Measurements from ENCODE around the gene TPM4. TPM values are rescaled to one million over a fixed set of nuclear protein-coding genes. Genes with fewer than 3 reads are reported as not detected.

TPM4 gene
- total RNA-seq, 2 experiments from 2014 or later: 422 to 485 TPM

DNA sequence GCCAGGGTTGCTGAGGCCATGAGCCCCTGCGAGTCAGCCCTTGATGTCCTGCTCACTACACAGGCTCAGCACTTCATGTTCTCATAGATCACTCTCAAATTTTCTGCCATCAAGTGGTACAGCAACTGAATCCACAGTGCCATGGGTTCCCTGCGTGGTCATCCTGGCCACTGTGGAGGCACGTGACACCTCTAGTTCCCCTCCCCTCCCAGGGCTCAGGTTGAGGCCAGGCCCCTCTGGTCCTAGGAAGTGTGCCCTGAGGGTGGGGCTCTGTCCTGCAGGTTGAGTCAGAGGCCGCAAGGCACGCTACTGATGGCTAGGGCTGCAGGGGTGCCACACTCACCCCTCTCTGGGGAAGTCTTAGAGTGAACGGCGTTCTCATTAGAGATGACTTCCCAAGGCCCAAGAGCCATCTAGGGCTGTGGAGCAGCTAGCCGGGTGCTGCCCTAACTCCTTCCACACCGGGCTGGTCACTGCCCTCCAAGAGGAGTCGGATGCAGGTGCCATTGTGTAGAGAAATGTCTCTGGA, 39.8 kb upstream of the TPM4 start:
- Mint-ChIP-seq H3K27me3 (no peaks in the 10 kb centered on the region), H3K36me3 (ENCODE audit: low read depth) (no peaks in the 10 kb centered on the region), H3K4me1 (peaks cover 12% of the 10 kb centered on the region), H3K27ac (no peak overlapping the region), H3K4me3 (no peak overlapping the region), H3K9me3 (no peaks in the 10 kb centered on the region)
- POLR2A ChIA-PET: no interaction called here
- CTCF ChIA-PET: interaction anchor here (1.3 kb wide), 1 partner anchor 38 kb away, joined by 3 read pairs; no protein-coding TSS in a partner anchor
- DNase-seq: no peak

DNA sequence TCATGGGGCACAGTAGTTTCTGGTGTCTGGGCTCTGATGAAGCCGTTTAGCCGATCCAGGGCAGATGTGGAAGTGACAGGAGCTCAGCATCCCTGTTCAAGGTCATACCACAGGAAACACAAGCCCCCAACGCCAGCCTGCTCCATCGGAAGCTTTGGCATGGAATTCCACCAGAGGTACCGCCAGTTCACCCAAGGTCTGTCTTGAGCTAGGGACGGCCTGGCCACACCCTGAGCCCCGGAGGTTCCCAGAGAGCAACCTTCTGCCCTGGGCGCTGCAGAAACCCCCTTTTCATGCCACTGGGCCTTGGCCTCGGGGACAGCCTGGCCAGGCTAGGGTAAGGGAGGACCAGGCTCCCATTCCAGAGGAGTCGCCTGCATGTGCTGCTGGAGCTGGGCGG, 39.4 kb upstream of the TPM4 start:
- Mint-ChIP-seq H3K27me3 (no peaks in the 10 kb centered on the region), H3K27ac (no peak overlapping the region), H3K4me3 (no peak overlapping the region), H3K9me3 (no peaks in the 10 kb centered on the region), H3K36me3 (ENCODE audit: low read depth) (no peaks in the 10 kb centered on the region), H3K4me1 (peaks cover 16% of the 10 kb centered on the region)
- ChIA-PET CTCF (interaction anchor here (0.7 kb wide), 1 partner anchor 147 kb away, joined by 3 read pairs; no protein-coding TSS in a partner anchor), POLR2A (no interaction called here)
- no peak for DNase-seq

DNA sequence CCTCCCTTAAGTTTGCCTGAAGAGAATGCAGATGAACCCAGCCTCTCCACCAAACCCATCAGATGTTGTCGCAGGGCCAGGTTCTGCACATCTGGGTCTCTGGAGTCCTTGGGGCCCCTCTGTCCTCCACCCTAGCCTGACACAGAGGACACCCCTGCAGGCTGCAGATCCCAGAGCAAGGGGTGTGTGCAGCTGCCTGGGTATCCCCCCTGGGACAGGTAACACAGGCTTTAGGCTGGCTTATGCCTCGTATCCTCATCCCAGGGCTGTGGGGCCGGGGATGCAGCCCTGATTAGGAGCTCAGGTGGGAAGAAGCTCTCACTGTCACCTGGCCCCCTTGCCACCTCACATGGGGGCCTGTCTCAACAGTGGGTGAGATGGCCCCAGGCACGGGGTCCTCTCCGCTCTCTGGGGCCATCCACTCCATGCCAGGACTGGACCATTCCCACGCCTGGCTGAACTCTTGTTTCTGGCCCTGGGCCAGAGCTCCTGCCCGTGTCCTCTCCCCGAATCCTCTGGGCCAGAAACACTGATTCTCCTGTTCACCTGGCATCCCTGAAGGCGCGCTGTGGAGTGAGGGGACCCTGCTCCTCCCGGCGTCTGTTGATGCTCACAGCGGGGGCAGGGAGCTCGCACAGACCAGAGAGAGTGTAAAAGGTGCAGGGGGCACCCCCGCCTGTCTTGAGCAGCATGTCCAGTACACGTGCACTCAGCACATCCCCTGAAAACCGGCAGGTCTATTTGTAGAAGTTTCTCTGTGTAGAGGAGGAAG, 38.7 kb upstream of the TPM4 start:
- H3K36me3 Mint-ChIP-seq (ENCODE audit: low read depth): no peaks in the 10 kb centered on the region
- CTCF ChIA-PET: interaction anchor here (0.7 kb wide), 1 partner anchor 146 kb away, joined by 3 read pairs; no protein-coding TSS in a partner anchor

DNA sequence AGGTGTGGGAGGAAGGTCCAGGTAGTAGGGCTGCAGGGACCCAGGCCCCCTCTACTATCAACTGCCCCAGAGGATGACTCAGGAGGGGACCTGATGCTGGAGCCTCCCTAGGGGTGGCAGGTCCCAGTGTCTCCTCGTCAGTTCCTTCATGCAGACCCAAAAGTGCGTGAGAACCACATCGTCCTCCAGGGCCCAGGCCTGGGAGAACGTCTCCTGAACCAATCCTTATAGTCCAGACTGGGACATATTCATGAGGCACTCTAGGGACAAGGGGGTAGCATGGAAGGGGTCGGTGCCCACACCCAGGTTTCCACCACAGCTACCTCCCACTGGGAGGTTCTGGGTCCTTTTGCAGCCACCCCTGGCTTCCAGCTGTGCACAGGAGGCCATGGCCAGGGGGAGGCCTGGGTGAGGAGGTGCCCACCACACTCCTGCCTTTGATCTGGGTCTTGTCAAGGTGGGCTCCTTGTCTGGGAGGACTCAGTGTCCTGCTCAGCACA, 38.0 kb upstream of the TPM4 start:
- Mint-ChIP-seq H3K36me3 (ENCODE audit: low read depth) (no peaks in the 10 kb centered on the region), H3K4me1 (peaks cover 20% of the 10 kb centered on the region), H3K4me3 (no peak overlapping the region), H3K27me3 (peaks cover 4% of the 10 kb centered on the region), H3K27ac (no peak overlapping the region), H3K9me3 (no peaks in the 10 kb centered on the region)
- DNase-seq: no peak
- ChIA-PET POLR2A (no interaction called here), CTCF (no interaction called here)

More for the DNA sequence above, 38.7 kb upstream of the TPM4 start:
- Mint-ChIP-seq H3K27ac (no peak overlapping the region), H3K27me3 (peaks cover 3% of the 10 kb centered on the region), H3K9me3 (no peaks in the 10 kb centered on the region), H3K4me1 (peaks cover 19% of the 10 kb centered on the region), H3K4me3 (no peak overlapping the region)
- DNase-seq: no peak
- POLR2A ChIA-PET: no interaction called here

DNA sequence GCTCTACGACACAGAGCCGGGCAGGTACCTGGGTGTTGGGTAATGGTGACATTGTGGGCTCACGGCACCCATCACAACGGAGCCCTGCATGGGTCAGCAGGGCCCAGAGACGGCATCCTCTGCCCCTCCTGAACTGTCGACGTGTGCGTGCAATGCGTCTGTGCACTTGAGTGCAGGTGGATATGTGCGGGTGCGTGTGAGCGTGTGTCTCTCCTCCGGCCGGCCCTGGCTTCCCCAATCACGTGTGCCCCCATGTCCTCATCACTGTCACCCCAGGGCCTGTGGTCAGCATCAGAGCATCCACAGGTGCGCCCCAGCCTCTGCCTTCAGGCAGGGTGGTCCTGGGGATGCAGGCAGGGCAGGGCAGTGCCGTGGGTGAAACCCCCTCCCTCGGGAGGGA, 37.2 kb upstream of the TPM4 start:
- H3K27me3 Mint-ChIP-seq: peaks cover 4% of the 10 kb centered on the region
- H3K4me1 Mint-ChIP-seq: peaks cover 20% of the 10 kb centered on the region
- ChIA-PET CTCF (interaction anchor here (0.6 kb wide), 2 partner anchors 39 to 136 kb away, joined by 3 to 5 read pairs; no protein-coding TSS in a partner anchor), POLR2A (no interaction called here)
- no peak overlapping the region for H3K27ac Mint-ChIP-seq
- H3K4me3 Mint-ChIP-seq: no peak overlapping the region
- H3K9me3 Mint-ChIP-seq: no peaks in the 10 kb centered on the region
- no peak for DNase-seq
- H3K36me3 Mint-ChIP-seq (ENCODE audit: low read depth): no peaks in the 10 kb centered on the region

DNA sequence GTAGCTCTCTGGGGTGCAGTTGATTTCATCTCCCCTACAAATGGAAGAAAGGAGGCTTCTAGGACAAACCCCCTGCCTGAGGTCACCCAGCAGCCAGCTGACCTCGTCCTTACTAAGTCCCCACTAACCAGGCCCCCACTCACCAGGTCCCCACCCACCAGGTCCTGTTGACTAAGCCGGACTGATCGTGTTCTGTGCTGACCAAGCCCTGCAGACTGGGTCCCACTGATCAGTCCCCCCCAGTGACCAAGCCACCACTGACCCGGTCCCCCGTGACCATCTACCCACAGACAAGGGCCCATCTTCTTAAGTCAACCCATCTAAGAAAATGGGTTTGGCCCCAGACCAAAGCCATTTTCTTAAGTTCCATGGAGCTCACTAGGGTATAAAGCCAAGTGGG, 36.8 kb upstream of the TPM4 start:
- peaks cover 4% of the 10 kb centered on the region for H3K27me3 Mint-ChIP-seq
- H3K9me3 Mint-ChIP-seq: no peaks in the 10 kb centered on the region
- no peak overlapping the region for H3K27ac Mint-ChIP-seq
- ChIA-PET POLR2A (no interaction called here), CTCF (interaction anchor here (0.6 to 3.2 kb wide), 3 partner anchors 39 to 146 kb away, joined by 3 to 22 read pairs (median 5); partner anchors contain the start of gene FAM32A)
- H3K4me3 Mint-ChIP-seq: no peak overlapping the region
- H3K36me3 Mint-ChIP-seq (ENCODE audit: low read depth): no peaks in the 10 kb centered on the region
- DNase-seq: no peak
- peaks cover 20% of the 10 kb centered on the region for H3K4me1 Mint-ChIP-seq

DNA sequence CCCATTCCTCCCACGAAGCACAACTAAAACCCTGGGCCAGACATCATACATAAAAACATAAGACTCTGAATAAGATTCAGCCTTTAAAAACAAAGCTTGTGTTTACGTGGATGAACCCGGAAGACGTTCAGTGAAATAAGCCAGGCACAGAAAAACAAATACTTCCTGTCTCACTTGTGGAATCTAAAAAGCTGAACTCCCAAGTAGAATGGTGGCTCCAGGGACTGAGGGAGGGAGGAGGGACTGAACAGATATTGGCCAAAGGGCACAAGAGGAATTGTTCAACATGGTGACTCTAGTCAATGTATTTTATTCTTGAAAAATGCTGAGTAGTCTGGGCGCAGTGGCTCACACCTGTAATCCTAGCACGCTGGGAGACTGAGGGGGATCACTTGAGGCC, 35.7 kb upstream of the TPM4 start:
- Mint-ChIP-seq H3K9me3 (no peaks in the 10 kb centered on the region), H3K4me3 (no peak overlapping the region), H3K27ac (peak overlapping the region; percentile 41), H3K27me3 (peaks cover 7% of the 10 kb centered on the region), H3K36me3 (ENCODE audit: low read depth) (no peaks in the 10 kb centered on the region), H3K4me1 (peaks cover 20% of the 10 kb centered on the region)
- ChIA-PET CTCF (interaction anchor here (1.6 to 3.2 kb wide), 8 partner anchors 17 to 145 kb away, joined by 3 to 22 read pairs (median 8); partner anchors contain the start of genes FAM32A and TPM4), POLR2A (no interaction called here)
- DNase-seq: no peak

DNA sequence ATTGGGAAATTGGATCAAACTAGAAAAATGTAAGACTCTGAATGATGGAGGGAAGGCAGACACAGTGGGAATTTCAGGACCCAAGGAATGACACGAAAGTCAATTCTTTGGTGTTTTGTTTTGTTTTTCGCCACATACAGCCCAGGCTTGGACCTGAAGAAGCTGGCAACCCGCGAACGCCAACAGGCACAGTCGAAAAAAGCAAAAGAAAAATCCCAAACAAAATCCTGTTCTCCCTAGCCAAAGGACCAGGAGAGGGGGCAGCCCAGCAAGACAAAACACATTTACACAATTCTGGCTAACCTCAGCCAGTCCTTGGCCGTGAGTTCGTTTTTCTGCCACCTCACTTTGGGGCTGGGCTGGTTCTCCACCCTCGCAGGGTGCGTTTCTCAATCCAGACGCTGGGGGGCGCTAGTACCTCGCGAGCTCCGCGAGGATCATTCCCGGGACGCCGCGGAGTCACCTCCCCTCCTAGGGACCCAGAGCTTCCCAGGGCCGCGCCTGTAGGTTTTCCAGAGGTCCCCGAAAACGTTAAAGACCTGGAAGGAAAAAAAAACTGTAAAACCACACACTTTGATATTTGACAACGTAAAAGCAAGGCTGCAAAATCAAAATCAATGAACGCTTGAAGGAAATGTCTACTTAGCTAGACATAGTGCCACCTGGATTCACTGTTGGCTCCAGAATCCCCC, 34.9 kb upstream of the TPM4 start:
- peak; percentile 75 for DNase-seq
- peaks cover 7% of the 10 kb centered on the region for H3K27me3 Mint-ChIP-seq
- CTCF ChIA-PET: interaction anchor here (0.5 to 3.2 kb wide), 29 partner anchors 9 to 210 kb away, joined by 3 to 22 read pairs (median 4); partner anchors contain the start of genes FAM32A and TPM4
- H3K27ac Mint-ChIP-seq: peak overlapping the region; percentile 15
- no peaks in the 10 kb centered on the region for H3K9me3 Mint-ChIP-seq
- H3K4me3 Mint-ChIP-seq: peak overlapping the region; percentile 28
- peaks cover 20% of the 10 kb centered on the region for H3K4me1 Mint-ChIP-seq
- POLR2A ChIA-PET: interaction anchor here (0.7 kb wide), 1 partner anchor 182 kb away, joined by 4 read pairs; no protein-coding TSS in a partner anchor
- no peaks in the 10 kb centered on the region for H3K36me3 Mint-ChIP-seq (ENCODE audit: low read depth)

DNA sequence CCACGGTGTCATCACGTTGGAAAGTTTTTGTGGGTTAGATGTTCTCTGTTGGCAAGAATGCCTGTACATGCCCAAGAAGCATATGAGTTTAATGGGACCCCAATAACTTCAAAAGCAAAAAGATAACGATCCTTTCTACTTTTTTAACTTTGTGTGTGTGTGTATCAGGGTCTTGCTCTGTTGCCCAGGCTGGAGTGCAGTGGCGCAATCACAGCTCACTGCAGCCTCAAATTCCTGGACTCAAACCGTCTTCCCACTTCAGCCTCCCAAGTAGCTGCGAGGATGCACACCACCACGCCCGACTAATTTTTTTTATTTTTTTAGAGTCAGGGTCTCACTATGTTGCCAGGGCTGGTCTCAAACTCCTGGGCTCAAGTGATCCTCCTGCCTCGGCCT, 34.3 kb upstream of the TPM4 start:
- H3K36me3 Mint-ChIP-seq (ENCODE audit: low read depth): no peaks in the 10 kb centered on the region

DNA sequence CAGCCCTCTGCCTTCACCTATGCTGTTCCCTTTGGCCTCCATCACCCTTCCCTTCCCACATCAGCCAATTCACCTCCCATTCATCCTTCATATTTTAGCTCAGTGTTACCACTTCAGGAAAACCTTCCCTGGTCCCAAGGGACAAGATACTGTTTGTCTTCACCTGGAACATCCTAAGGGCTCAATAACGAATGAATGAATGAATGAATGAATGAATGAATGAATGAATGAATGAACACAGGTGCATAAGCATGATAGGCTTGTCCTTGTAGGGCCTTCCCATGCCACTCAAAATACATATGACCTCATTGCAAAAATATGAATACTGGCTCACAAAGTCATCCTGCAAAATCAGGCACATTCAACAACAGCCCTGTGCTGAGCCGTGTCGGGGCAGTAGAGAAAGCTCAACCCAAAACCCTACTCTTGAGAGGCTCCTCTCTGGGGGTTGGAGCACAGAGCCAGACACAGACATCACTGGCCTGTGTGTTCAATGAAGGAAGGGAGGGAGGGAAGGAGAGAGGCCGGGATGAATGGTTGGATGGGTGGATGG, 33.7 kb upstream of the TPM4 start:
- H3K36me3 Mint-ChIP-seq (ENCODE audit: low read depth): no peaks in the 10 kb centered on the region
- no peak overlapping the region for H3K27ac Mint-ChIP-seq
- H3K27me3 Mint-ChIP-seq: peaks cover 7% of the 10 kb centered on the region
- no peak for DNase-seq
- H3K4me3 Mint-ChIP-seq: no peak overlapping the region
- CTCF ChIA-PET: interaction anchor here (1.0 to 3.2 kb wide), 17 partner anchors 15 to 181 kb away, joined by 3 to 22 read pairs (median 5); partner anchors contain the start of genes FAM32A and TPM4
- H3K4me1 Mint-ChIP-seq: peaks cover 20% of the 10 kb centered on the region
- POLR2A ChIA-PET: interaction anchor here (0.5 kb wide), 1 partner anchor 139 kb away, joined by 4 read pairs; no protein-coding TSS in a partner anchor
- H3K9me3 Mint-ChIP-seq: no peaks in the 10 kb centered on the region

More for the DNA sequence above, 34.3 kb upstream of the TPM4 start:
- Mint-ChIP-seq H3K27me3 (peaks cover 7% of the 10 kb centered on the region), H3K4me1 (peaks cover 20% of the 10 kb centered on the region), H3K4me3 (no peak overlapping the region), H3K9me3 (no peaks in the 10 kb centered on the region), H3K27ac (no peak overlapping the region)
- no peak for DNase-seq
- ChIA-PET CTCF (interaction anchor here (0.5 to 3.2 kb wide), 29 partner anchors 9 to 210 kb away, joined by 3 to 22 read pairs (median 4); partner anchors contain the start of genes FAM32A and TPM4), POLR2A (interaction anchor here (0.5 to 0.7 kb wide), 2 partner anchors 139 to 182 kb away, joined by 4 read pairs; no protein-coding TSS in a partner anchor)

DNA sequence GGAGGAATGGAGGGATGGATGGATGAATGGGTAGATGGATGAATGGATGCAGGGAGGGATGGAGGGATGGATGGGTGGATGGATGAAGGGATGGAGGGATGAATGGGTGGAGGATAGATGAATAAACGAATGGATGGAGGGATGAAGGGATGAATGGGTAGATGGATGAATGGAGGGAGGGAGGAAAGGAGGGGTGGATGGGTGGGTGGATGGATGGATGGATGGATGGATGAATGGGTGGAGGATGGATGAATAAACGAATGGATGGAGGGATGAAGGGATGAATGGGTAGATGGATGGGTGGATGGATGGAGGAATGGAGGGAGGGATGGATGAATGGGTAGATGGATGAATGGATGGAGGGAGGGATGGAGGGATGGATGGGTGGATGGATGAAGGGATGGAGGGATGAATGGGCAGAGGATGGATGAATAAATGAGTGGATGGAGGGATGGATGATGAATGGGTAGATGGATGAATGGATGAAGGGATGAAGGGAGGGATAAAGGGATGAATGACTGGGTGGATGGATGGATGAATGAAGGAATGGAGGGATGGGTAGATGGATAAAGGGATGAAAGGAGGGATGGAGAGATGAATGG, 33.0 kb upstream of the TPM4 start:
- H3K9me3 Mint-ChIP-seq: no peaks in the 10 kb centered on the region
- no peak for DNase-seq
- ChIA-PET CTCF (interaction anchor here (0.6 to 2.5 kb wide), 3 partner anchors 15 to 175 kb away, joined by 3 to 7 read pairs (median 4); no protein-coding TSS in a partner anchor), POLR2A (no interaction called here)
- peaks cover 20% of the 10 kb centered on the region for H3K4me1 Mint-ChIP-seq
- peaks cover 7% of the 10 kb centered on the region for H3K27me3 Mint-ChIP-seq
- H3K27ac Mint-ChIP-seq: no peak overlapping the region
- no peak overlapping the region for H3K4me3 Mint-ChIP-seq
- no peaks in the 10 kb centered on the region for H3K36me3 Mint-ChIP-seq (ENCODE audit: low read depth)

DNA sequence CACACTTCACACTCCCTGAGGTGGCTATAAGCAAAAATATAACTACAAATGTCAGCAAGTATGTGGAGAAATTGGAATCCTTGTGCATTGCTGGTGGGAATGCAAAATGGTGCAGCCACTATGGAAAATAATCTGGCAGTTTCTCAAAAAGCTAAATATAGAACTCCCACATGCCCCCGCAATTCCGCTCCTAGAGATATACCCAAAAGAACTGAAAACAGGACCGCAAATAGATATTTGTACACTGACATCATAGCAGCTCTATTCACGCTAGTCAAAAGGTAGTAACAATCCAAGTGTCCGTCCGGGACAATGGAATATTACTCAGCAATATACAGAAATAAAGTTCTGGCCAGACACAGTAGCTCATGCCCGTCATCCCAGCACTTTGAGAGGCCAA, 31.5 kb upstream of the TPM4 start:
- H3K27me3 Mint-ChIP-seq: peaks cover 9% of the 10 kb centered on the region
- H3K36me3 Mint-ChIP-seq (ENCODE audit: low read depth): no peaks in the 10 kb centered on the region
- H3K27ac Mint-ChIP-seq: no peak overlapping the region
- no peak for DNase-seq
- ChIA-PET CTCF (interaction anchor here (0.7 kb wide), 1 partner anchor 18 kb away, joined by 4 read pairs; no protein-coding TSS in a partner anchor), POLR2A (no interaction called here)
- no peaks in the 10 kb centered on the region for H3K9me3 Mint-ChIP-seq
- peaks cover 20% of the 10 kb centered on the region for H3K4me1 Mint-ChIP-seq
- no peak overlapping the region for H3K4me3 Mint-ChIP-seq
